ENCODE results near the gene EPHB1.

The EPHB1 gene

GRCh38 chr3:135084405-135084804 lies 289.3 kb downstream of the EPHB1 start:
- Histone ChIP-seq H3K18ac (ENCODE audit: low read depth in 1 of 2, low read length in 2 of 2) (no peak overlapping the region), H3K27ac (ENCODE audit: low read length, poor library complexity, severe bottlenecking) (no peak overlapping the region), H2BK120ac (ENCODE audit: low read depth, low read length) (no peak overlapping the region), H3K4me1 (ENCODE audit: control insufficient read depth, insufficient read depth, low read depth, low read length) (no peaks in the 10 kb centered on the region), H2BK15ac (ENCODE audit: low read depth, poor library complexity, severe bottlenecking) (no peak overlapping the region), H3K23ac (ENCODE audit: low read length in 2 of 2) (no peak overlapping the region), H3K27me3 (ENCODE audit: control insufficient read depth in 1 of 2, insufficient read depth in 1 of 2, low read length in 2 of 2) (peaks cover 0 to 19% of the 10 kb centered on the region in 2 experiments), H3K36me3 (ENCODE audit: control insufficient read depth in 1 of 2, insufficient read depth in 2 of 2, low read depth in 1 of 2, low read length in 2 of 2) (no peaks in the 10 kb centered on the region), H3K14ac (ENCODE audit: low read length in 2 of 2) (no peak overlapping the region), H4K8ac (ENCODE audit: low read length) (no peak overlapping the region), H3K4me2 (ENCODE audit: low read length, poor library complexity, severe bottlenecking) (no peak overlapping the region), H3K4me3 (ENCODE audit: insufficient read depth in 1 of 2, low read depth in 1 of 2, low read length in 2 of 2) (no peak overlapping the region), H3K79me1 (replicated peaks; ENCODE audit: low read length, poor library complexity, severe bottlenecking) (no peaks in the 10 kb centered on the region), H4K91ac (ENCODE audit: low read length) (no peak overlapping the region), H3K4ac (ENCODE audit: low read depth in 1 of 2, low read length in 2 of 2) (no peak overlapping the region), H3K9ac (ENCODE audit: low read length) (no peak overlapping the region), H2BK5ac (ENCODE audit: low read depth, low read length, poor library complexity, severe bottlenecking) (no peak overlapping the region), H2AFZ (ENCODE audit: low read depth, low read length) (no peak overlapping the region), H3K9me3 (ENCODE audit: control insufficient read depth, low read length) (no peaks in the 10 kb centered on the region), H2BK12ac (ENCODE audit: low read length in 2 of 2) (no peak overlapping the region), H2AK5ac (ENCODE audit: low read length, severe bottlenecking) (no peak overlapping the region)
- 100% methylated on average over 3 of the region's 7 CpGs for WGBS
- no peak for DNase-seq

GRCh38 chr3:135084976-135085375 lies 289.9 kb downstream of the EPHB1 start:
- H3K4me1 ChIP-seq (ENCODE audit: control insufficient read depth, insufficient read depth, low read depth, low read length): no peaks in the 10 kb centered on the region
- no peak overlapping the region for H3K9ac ChIP-seq (ENCODE audit: low read length)
- H3K27ac ChIP-seq (ENCODE audit: low read length, poor library complexity, severe bottlenecking): no peak overlapping the region
- no peak overlapping the region for H2AK5ac ChIP-seq (ENCODE audit: low read length, severe bottlenecking)
- no peaks in the 10 kb centered on the region for H3K79me1 ChIP-seq (replicated peaks; ENCODE audit: low read length, poor library complexity, severe bottlenecking)
- H3K23ac ChIP-seq (ENCODE audit: low read length in 2 of 2): no peak overlapping the region
- no peak overlapping the region for H3K4me2 ChIP-seq (ENCODE audit: low read length, poor library complexity, severe bottlenecking)
- WGBS: 59% methylated on average over 3 of the region's 3 CpGs
- H2BK120ac ChIP-seq (ENCODE audit: low read depth, low read length): no peak overlapping the region
- no peak overlapping the region for H2BK12ac ChIP-seq (ENCODE audit: low read length in 2 of 2)
- no peaks in the 10 kb centered on the region for H3K9me3 ChIP-seq (ENCODE audit: control insufficient read depth, low read length)
- H3K4ac ChIP-seq (ENCODE audit: low read depth in 1 of 2, low read length in 2 of 2): no peak overlapping the region
- no peak overlapping the region for H3K14ac ChIP-seq (ENCODE audit: low read length in 2 of 2)
- H3K27me3 ChIP-seq (ENCODE audit: control insufficient read depth in 1 of 2, insufficient read depth in 1 of 2, low read length in 2 of 2): peaks cover 0 to 19% of the 10 kb centered on the region in 2 experiments
- H3K4me3 ChIP-seq (ENCODE audit: insufficient read depth in 1 of 2, low read depth in 1 of 2, low read length in 2 of 2): no peak overlapping the region
- H3K18ac ChIP-seq (ENCODE audit: low read depth in 1 of 2, low read length in 2 of 2): no peak overlapping the region
- H3K36me3 ChIP-seq (ENCODE audit: control insufficient read depth in 1 of 2, insufficient read depth in 2 of 2, low read depth in 1 of 2, low read length in 2 of 2): no peaks in the 10 kb centered on the region
- H4K8ac ChIP-seq (ENCODE audit: low read length): no peak overlapping the region
- no peak overlapping the region for H4K91ac ChIP-seq (ENCODE audit: low read length)
- DNase-seq: no peak
- no peak overlapping the region for H2AFZ ChIP-seq (ENCODE audit: low read depth, low read length)
- no peak overlapping the region for H2BK15ac ChIP-seq (ENCODE audit: low read depth, poor library complexity, severe bottlenecking)
- H2BK5ac ChIP-seq (ENCODE audit: low read depth, low read length, poor library complexity, severe bottlenecking): no peak overlapping the region

GRCh38 chr3:135085652-135086436 lies 290.8 kb downstream of the EPHB1 start:
- H3K4me2 ChIP-seq (ENCODE audit: low read length, poor library complexity, severe bottlenecking): no peak overlapping the region
- no peaks in the 10 kb centered on the region for H3K36me3 ChIP-seq (ENCODE audit: control insufficient read depth in 1 of 2, insufficient read depth in 2 of 2, low read depth in 1 of 2, low read length in 2 of 2)
- no peak overlapping the region for H3K9ac ChIP-seq (ENCODE audit: low read length)
- H3K4me3 ChIP-seq (ENCODE audit: insufficient read depth in 1 of 2, low read depth in 1 of 2, low read length in 2 of 2): no peak overlapping the region
- H3K23ac ChIP-seq (ENCODE audit: low read length in 2 of 2): no peak overlapping the region
- no peak overlapping the region for H4K8ac ChIP-seq (ENCODE audit: low read length)
- H3K4ac ChIP-seq (ENCODE audit: low read depth in 1 of 2, low read length in 2 of 2): no peak overlapping the region
- no peak overlapping the region for H2BK5ac ChIP-seq (ENCODE audit: low read depth, low read length, poor library complexity, severe bottlenecking)
- peaks cover 0 to 19% of the 10 kb centered on the region in 2 experiments for H3K27me3 ChIP-seq (ENCODE audit: control insufficient read depth in 1 of 2, insufficient read depth in 1 of 2, low read length in 2 of 2)
- no peak overlapping the region for H2AFZ ChIP-seq (ENCODE audit: low read depth, low read length)
- H4K91ac ChIP-seq (ENCODE audit: low read length): no peak overlapping the region
- H2BK12ac ChIP-seq (ENCODE audit: low read length in 2 of 2): no peak overlapping the region
- H2BK120ac ChIP-seq (ENCODE audit: low read depth, low read length): no peak overlapping the region
- H3K27ac ChIP-seq (ENCODE audit: low read length, poor library complexity, severe bottlenecking): no peak overlapping the region
- no peak overlapping the region for H3K14ac ChIP-seq (ENCODE audit: low read length in 2 of 2)
- no peak overlapping the region for H3K18ac ChIP-seq (ENCODE audit: low read depth in 1 of 2, low read length in 2 of 2)
- H2AK5ac ChIP-seq (ENCODE audit: low read length, severe bottlenecking): no peak overlapping the region
- no peak for DNase-seq
- WGBS: 81% methylated on average over 3 of the region's 6 CpGs
- no peaks in the 10 kb centered on the region for H3K4me1 ChIP-seq (ENCODE audit: control insufficient read depth, insufficient read depth, low read depth, low read length)
- H2BK15ac ChIP-seq (ENCODE audit: low read depth, poor library complexity, severe bottlenecking): no peak overlapping the region
- no peaks in the 10 kb centered on the region for H3K79me1 ChIP-seq (replicated peaks; ENCODE audit: low read length, poor library complexity, severe bottlenecking)
- H3K9me3 ChIP-seq (ENCODE audit: control insufficient read depth, low read length): no peaks in the 10 kb centered on the region

DNA sequence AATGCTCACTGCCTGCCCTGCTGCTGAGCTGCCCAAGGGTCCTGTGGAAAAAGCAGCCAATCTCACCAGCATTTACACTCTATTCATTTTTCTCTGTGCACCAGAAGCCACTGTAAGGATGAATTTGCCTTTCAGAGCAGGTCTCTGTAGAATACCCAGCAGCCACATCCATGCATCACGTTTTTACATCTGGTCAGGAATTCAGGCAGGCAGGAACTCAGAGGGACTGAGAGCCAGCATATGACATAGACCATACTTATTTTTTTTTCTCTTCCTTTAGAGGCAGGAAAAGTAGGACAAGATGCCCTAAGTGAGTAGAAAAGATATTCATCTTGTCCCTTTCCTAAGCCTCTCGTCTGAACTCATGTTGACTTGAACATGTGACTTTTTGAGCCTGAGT lies 292.7 kb downstream of the EPHB1 start:
- no peak overlapping the region for H3K9ac ChIP-seq (ENCODE audit: low read length)
- H3K27me3 ChIP-seq (ENCODE audit: control insufficient read depth in 1 of 2, insufficient read depth in 1 of 2, low read length in 2 of 2): peaks cover 0 to 14% of the 10 kb centered on the region in 2 experiments
- no peak overlapping the region for H4K91ac ChIP-seq (ENCODE audit: low read length)
- H2AK5ac ChIP-seq (ENCODE audit: low read length, severe bottlenecking): no peak overlapping the region
- H3K27ac ChIP-seq (ENCODE audit: low read length, poor library complexity, severe bottlenecking): no peak overlapping the region
- no peak overlapping the region for H3K4me2 ChIP-seq (ENCODE audit: low read length, poor library complexity, severe bottlenecking)
- H2BK12ac ChIP-seq (ENCODE audit: low read length in 2 of 2): no peak overlapping the region
- DNase-seq: no peak
- H2BK120ac ChIP-seq (ENCODE audit: low read depth, low read length): no peak overlapping the region
- H2BK5ac ChIP-seq (ENCODE audit: low read depth, low read length, poor library complexity, severe bottlenecking): no peak overlapping the region
- WGBS: 39% methylated on average over 2 of the region's 2 CpGs
- H3K4me3 ChIP-seq (ENCODE audit: insufficient read depth in 1 of 2, low read depth in 1 of 2, low read length in 2 of 2): no peak overlapping the region
- no peaks in the 10 kb centered on the region for H3K79me1 ChIP-seq (replicated peaks; ENCODE audit: low read length, poor library complexity, severe bottlenecking)
- H4K8ac ChIP-seq (ENCODE audit: low read length): no peak overlapping the region
- H3K14ac ChIP-seq (ENCODE audit: low read length in 2 of 2): no peak overlapping the region
- no peak overlapping the region for H3K18ac ChIP-seq (ENCODE audit: low read depth in 1 of 2, low read length in 2 of 2)
- no peak overlapping the region for H3K23ac ChIP-seq (ENCODE audit: low read length in 2 of 2)
- H3K9me3 ChIP-seq (ENCODE audit: control insufficient read depth, low read length): no peaks in the 10 kb centered on the region
- H2BK15ac ChIP-seq (ENCODE audit: low read depth, poor library complexity, severe bottlenecking): no peak overlapping the region
- no peak overlapping the region for H2AFZ ChIP-seq (ENCODE audit: low read depth, low read length)
- no peaks in the 10 kb centered on the region for H3K36me3 ChIP-seq (ENCODE audit: control insufficient read depth in 1 of 2, insufficient read depth in 2 of 2, low read depth in 1 of 2, low read length in 2 of 2)
- no peaks in the 10 kb centered on the region for H3K4me1 ChIP-seq (ENCODE audit: control insufficient read depth, insufficient read depth, low read depth, low read length)
- H3K4ac ChIP-seq (ENCODE audit: low read depth in 1 of 2, low read length in 2 of 2): no peak overlapping the region
